Measurements from ENCODE around the gene FAT4.

Gene FAT4

GRCh38 chr4:125317525-125317877, 2.7 kb downstream of the FAT4 start:
- no peak for DNase-seq (ENCODE audit: low spot score)

- DNase-seq (ENCODE audit: low spot score) = no peak
These were observed 4.6 kb downstream of the FAT4 start for GRCh38 chr4:125319311-125319710.

DNA sequence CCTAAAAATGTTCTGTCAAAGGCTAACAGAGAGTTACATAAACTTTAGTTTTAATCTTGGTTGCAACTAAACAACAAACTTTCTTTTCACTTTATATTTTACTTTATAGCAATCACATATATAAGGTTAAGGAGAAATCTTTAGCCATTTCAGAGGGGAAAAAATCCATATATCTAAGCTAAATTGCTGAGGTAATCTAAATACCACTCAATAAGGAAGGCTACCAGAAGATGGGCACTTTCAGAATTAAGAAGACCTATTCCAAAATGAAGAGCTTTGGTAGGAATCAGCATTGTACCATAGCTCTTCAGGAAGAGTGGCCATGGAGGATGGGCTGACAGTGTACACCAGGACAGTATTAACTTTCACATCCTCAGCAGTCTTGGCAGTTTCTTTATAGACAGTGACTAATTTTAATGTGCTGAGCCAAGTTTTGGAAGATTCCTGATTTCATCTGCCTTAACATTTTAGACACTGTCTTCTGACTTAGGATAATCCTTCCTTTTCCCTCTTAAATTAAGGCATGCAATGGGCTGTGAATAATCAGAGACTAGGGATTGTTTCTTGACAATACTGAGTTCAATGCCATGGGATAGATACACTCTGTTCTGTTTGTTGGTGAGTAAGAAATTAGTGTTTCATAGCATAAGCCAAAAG, 7.1 kb downstream of the FAT4 start:
- DNase-seq (ENCODE audit: low spot score) = no peak

DNA sequence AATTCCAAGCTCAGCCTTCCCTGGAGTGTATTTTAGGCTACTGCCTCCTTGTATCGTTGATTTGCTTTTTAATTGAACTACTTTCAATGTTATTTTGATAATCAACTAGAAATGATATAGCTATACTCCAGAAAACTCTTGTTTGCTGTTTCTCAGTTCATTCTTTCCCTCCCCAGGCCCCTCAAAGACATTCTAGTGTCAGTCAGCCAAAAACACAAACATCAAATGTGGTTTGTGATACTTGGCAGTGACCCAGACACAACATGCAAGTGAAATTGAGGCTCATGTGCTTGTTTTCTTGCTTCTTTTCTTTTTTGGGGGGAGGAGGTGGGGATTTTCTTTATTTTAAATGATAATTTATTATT, 7.6 kb downstream of the FAT4 start:
- DNase-seq (ENCODE audit: low spot score) = no peak

DNA sequence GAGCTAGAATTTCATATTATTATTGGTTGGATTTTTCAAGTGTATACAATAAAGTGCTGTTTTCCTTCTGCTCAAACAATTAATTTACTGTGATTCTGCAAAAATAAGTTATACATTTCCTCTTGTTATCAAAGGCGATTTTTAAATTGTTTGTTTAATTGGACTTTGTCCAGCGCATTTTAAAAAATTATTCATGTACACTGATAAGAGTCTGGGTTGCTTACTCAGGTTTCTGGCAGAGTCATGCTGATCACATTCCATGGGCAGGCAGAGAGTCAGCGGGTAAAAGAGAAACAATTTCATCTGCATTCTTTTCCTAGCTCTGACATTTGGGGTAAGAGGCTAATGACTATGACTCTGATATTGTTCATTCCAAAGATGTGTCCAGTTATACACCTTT, 8.9 kb downstream of the FAT4 start:
- DNase-seq (ENCODE audit: low spot score) = no peak

- DNase-seq (ENCODE audit: low spot score) = no peak
These were observed 11.0 kb downstream of the FAT4 start for GRCh38 chr4:125325733-125326132.

GRCh38 chr4:125331116-125331515, 16.4 kb downstream of the FAT4 start:
- DNase-seq (ENCODE audit: low spot score) = no peak

DNA sequence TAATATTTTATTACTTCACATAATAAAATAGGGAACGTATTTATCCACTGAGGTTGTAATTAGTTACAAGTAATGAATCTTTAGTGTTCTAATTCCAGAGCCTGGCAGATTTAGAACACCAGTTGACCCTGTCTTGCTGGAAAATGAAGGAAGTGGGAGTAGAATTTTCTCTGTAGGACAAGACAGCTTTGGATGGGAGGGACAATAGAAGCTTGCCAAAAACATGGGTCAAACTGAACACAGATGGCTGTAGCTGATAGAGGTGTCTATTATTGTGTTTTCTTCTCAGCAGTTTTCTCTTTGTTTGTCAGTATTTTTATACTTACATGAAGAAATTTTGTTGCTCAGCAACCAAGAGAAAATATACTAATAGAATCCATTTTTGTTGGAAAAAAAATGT, 20.2 kb downstream of the FAT4 start:
- no peak for DNase-seq (ENCODE audit: low spot score)

GRCh38 chr4:125338814-125339213, 24.1 kb downstream of the FAT4 start:
- DNase-seq (ENCODE audit: low spot score) = no peak

DNA sequence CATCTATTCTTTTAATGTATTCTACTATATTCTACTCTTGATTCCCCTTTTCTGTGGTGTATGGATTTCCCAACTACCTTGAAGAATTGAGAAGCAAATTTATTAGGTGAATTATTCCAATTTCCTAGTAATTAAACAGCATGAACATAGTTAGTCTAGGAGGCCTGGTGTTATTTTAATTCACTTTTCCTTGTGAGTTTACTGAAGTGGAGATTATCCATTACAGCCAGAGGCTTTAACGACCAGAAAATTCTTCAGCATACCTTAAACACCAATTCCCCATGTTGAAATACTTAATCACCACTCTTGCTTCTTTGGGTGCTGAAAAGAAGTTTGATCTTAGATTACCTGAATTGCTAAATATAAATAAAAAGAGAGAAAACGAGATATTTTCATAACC, 29.4 kb downstream of the FAT4 start:
- no peak for DNase-seq (ENCODE audit: low spot score)

DNA sequence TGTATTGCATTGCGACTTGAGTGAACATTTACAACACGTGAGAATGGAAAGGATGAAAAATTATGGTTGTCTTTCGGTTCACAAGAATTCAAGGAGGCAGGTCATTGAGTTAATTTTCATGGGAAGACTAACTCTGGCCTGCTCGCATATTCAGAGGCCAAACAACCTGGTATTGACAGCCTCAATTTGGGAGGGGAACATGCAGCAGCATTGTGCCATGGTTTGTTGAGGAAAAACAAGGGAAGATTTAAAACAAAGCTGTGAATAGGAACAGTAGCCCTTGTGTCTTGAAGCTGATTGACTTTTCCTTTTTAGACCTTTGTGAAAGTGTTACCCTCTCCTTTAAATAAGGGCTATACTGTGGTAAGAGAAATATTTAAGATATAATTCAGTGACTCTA, 31.9 kb downstream of the FAT4 start:
- no peak for DNase-seq (ENCODE audit: low spot score)

GRCh38 chr4:125350470-125351135, 35.8 kb downstream of the FAT4 start:
- no peak for DNase-seq (ENCODE audit: low spot score)

- no peak for DNase-seq (ENCODE audit: low spot score)
These were observed 37.8 kb downstream of the FAT4 start for GRCh38 chr4:125352521-125352920.

GRCh38 chr4:125353131-125353530, 38.4 kb downstream of the FAT4 start:
- DNase-seq (ENCODE audit: low spot score) = no peak

GRCh38 chr4:125355791-125356190, 41.0 kb downstream of the FAT4 start:
- no peak for DNase-seq (ENCODE audit: low spot score)

DNA sequence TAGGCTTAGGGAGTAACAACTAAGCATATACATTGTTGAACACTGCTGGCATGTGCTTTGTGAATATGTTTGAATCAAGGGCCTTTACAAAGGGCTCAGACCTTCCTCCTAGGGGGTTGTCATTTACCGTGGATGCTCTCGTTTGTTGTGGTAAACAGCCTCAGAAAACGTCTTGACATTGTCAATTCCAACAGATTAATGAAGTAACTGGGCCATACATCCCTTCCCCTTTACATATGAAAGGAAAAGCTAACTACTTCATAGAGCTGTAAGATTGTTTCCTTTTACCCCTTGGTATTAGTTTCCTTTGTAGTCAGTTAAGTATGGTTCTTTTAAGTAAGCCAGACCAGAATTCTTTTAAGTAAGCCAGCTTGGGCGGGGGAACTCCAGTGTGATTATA, 42.9 kb downstream of the FAT4 start:
- no peak for DNase-seq (ENCODE audit: low spot score)

DNA sequence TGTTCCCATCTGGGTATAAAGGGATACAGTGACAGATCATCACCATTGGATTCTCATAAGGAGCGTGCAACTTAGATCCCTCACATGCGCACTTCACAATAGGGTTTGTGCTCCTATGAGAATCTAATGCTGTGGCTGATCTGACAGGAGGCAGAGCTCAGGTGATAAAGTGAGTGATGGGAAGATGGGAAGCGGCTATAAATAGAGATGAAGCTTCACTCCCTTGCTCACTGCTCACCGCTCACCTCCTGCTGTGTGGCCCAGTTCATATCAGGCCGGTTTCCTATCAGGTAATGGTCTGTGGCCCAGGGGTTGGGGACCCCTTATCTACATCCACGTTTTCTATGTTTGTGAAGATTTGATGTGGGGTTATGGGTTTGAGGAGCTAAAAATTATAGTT, 43.7 kb downstream of the FAT4 start:
- DNase-seq (ENCODE audit: low spot score) = no peak

- DNase-seq (ENCODE audit: low spot score) = no peak
These were observed 44.6 kb downstream of the FAT4 start for GRCh38 chr4:125359363-125359762.

- DNase-seq (ENCODE audit: low spot score) = no peak
These were observed 45.3 kb downstream of the FAT4 start for GRCh38 chr4:125359960-125360634.

- no peak for DNase-seq (ENCODE audit: low spot score)
These were observed 46.0 kb downstream of the FAT4 start for GRCh38 chr4:125360727-125361126.

Measured in hematopoietic multipotent progenitor cell treated with erythropoietin and hydrocortisone succinate and interleukin-3 and kit ligand, for 15 days (in vitro differentiated cells).